Measurements from ENCODE around the gene HMGN4. TPM values are rescaled to one million over a fixed set of nuclear protein-coding genes. Genes with fewer than 3 reads are reported as not detected.
A peak's percentile ranks its signal among the peaks of the same experiment; 100 is the strongest.

The HMGN4 gene
- total and polyA plus RNA-seq, 9 of the 15 experiments (the other 6 are each of a cell fraction or from before 2014, with no cell fraction given) = 35.4 to 134 (median 94.1) TPM

DNA sequence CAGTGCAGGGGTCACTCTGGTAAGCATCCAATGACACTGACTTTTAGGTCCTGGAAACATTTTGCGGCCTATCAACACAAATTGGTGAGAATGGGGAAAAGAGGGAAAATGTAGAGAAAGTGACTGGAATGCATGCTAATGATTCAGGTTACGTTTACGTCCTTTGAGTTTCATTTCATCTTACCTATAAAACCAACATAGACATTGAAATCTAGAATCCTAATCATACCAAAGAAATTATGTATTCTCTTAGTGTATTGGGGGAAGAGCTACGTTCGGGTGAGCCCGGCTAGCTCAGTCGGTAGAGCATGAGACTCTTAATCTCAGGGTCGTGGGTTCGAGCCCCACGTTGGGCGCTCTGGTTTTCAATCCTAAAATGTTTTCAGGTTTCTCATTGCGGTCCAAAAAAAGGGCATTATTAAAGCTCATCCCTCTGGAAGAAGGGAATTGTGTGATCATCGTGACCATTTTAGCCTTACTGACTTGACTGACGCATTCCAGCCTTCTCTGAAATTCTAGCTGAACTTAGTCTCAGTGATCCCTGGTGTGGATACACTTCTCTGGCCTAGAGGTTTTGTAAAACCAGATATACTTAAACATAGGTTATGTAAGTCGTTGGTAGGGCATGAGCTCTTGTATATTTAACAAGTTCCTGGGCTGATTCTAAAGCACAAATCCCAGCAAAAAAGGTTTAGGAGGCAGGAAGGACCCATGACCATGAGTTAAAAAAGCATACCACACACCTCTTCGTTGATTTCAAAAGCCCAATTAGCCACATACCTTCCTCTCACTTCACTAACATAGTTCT lies 18.3 kb downstream of the HMGN4 start (continued):
- TF ChIP-seq, protein P1, sequence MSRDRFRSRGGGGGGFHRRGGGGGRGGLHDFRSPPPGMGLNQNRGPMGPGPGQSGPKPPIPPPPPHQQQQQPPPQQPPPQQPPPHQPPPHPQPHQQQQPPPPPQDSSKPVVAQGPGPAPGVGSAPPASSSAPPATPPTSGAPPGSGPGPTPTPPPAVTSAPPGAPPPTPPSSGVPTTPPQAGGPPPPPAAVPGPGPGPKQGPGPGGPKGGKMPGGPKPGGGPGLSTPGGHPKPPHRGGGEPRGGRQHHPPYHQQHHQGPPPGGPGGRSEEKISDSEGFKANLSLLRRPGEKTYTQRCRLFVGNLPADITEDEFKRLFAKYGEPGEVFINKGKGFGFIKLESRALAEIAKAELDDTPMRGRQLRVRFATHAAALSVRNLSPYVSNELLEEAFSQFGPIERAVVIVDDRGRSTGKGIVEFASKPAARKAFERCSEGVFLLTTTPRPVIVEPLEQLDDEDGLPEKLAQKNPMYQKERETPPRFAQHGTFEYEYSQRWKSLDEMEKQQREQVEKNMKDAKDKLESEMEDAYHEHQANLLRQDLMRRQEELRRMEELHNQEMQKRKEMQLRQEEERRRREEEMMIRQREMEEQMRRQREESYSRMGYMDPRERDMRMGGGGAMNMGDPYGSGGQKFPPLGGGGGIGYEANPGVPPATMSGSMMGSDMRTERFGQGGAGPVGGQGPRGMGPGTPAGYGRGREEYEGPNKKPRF (IDR thresholded peaks at IDR 0.05; ENCODE audit: low read depth, low read length) = no peak
- TF ChIP-seq PRPF4 (IDR thresholded peaks at IDR 0.05; ENCODE audit: insufficient read depth, low read depth, low read length, poor library complexity, severe bottlenecking) = no peak
- TF ChIP-seq POLR3G (IDR thresholded peaks at IDR 0.05; ENCODE audit: extremely low read depth, insufficient read length, insufficient replicate concordance) = peak; percentile 31
- TF ChIP-seq YY1 (IDR thresholded peaks at IDR 0.05; ENCODE audit: borderline replicate concordance in 1 of 3, control insufficient read depth in 1 of 3, extremely low read depth in 1 of 3, insufficient read depth in 3 of 3, insufficient read length in 1 of 3, insufficient replicate concordance in 2 of 3, low read depth in 1 of 3, low read length in 2 of 3) = peak in 1 of 3 experiments; percentile 36
- no peak for TF ChIP-seq ZNF431 (CRISPR knock-in tag; IDR thresholded peaks at IDR 0.05)
- TF ChIP-seq, protein P2, sequence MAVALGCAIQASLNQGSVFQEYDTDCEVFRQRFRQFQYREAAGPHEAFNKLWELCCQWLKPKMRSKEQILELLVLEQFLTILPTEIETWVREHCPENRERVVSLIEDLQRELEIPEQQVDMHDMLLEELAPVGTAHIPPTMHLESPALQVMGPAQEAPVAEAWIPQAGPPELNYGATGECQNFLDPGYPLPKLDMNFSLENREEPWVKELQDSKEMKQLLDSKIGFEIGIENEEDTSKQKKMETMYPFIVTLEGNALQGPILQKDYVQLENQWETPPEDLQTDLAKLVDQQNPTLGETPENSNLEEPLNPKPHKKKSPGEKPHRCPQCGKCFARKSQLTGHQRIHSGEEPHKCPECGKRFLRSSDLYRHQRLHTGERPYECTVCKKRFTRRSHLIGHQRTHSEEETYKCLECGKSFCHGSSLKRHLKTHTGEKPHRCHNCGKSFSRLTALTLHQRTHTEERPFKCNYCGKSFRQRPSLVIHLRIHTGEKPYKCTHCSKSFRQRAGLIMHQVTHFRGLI (CRISPR knock-in tag; IDR thresholded peaks at IDR 0.05) = no peak
- TF ChIP-seq ZNF384 (IDR thresholded peaks at IDR 0.05; ENCODE audit: low read depth, low read length) = peak; percentile 44
- no peak for TF ChIP-seq RBBP5 (IDR thresholded peaks at IDR 0.05; ENCODE audit: borderline replicate concordance, insufficient read depth, low read length, poor library complexity, severe bottlenecking)
- TF ChIP-seq JUNB (CRISPR knock-in tag; conservative IDR thresholded peaks at IDR 0.05) = no peak
- peak; percentile 82 for TF ChIP-seq NFIC (IDR thresholded peaks at IDR 0.05)
- no peak for TF ChIP-seq ZNF583 (CRISPR knock-in tag; IDR thresholded peaks at IDR 0.05)
- TF ChIP-seq HMGN3 (IDR thresholded peaks at IDR 0.05; ENCODE audit: borderline replicate concordance, extremely low read depth, insufficient read length, low read depth, low read length) = no peak
- no peak for TF ChIP-seq SMAD4 (CRISPR knock-in tag; conservative IDR thresholded peaks at IDR 0.05)
- TF ChIP-seq, protein P3, sequence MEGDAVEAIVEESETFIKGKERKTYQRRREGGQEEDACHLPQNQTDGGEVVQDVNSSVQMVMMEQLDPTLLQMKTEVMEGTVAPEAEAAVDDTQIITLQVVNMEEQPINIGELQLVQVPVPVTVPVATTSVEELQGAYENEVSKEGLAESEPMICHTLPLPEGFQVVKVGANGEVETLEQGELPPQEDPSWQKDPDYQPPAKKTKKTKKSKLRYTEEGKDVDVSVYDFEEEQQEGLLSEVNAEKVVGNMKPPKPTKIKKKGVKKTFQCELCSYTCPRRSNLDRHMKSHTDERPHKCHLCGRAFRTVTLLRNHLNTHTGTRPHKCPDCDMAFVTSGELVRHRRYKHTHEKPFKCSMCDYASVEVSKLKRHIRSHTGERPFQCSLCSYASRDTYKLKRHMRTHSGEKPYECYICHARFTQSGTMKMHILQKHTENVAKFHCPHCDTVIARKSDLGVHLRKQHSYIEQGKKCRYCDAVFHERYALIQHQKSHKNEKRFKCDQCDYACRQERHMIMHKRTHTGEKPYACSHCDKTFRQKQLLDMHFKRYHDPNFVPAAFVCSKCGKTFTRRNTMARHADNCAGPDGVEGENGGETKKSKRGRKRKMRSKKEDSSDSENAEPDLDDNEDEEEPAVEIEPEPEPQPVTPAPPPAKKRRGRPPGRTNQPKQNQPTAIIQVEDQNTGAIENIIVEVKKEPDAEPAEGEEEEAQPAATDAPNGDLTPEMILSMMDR (IDR thresholded peaks at IDR 0.05 in 2 of 3, conservative IDR thresholded peaks at IDR 0.05 in 1 of 3; ENCODE audit: insufficient read depth in 2 of 3, low read depth in 1 of 3, low read length in 3 of 3) = no peak
- TF ChIP-seq PURB (CRISPR knock-in tag; IDR thresholded peaks at IDR 0.05; ENCODE audit: low read depth) = no peak
- TF ChIP-seq ESRRA (IDR thresholded peaks at IDR 0.05; ENCODE audit: borderline replicate concordance, low read depth) = peak; percentile 53; the same call in 1 of the 2 replicates
- TF ChIP-seq MYNN (IDR thresholded peaks at IDR 0.05) = peak; percentile 68
- TF ChIP-seq MYNN (CRISPR knock-in tag; IDR thresholded peaks at IDR 0.05) = no peak
- TF ChIP-seq GABPB1 (CRISPR knock-in tag; IDR thresholded peaks at IDR 0.05) = peak; percentile 65
- no peak for TF ChIP-seq ZNF12 (CRISPR knock-in tag; IDR thresholded peaks at IDR 0.05)
- no peak for TF ChIP-seq WHSC1 (IDR thresholded peaks at IDR 0.05; ENCODE audit: low read length)
- TF ChIP-seq SIX5 (IDR thresholded peaks at IDR 0.05; ENCODE audit: borderline replicate concordance in 1 of 2, insufficient read depth in 1 of 2, low read depth in 1 of 2, low read length in 2 of 2) = no peak

Data from K562 (cell line).